DND-41 (cell line): ENCODE data around the gene SH3TC1.

Source experiments
- ATAC-seq: fragments of 200-7000 bp; cut with Tn5 transposase; 3 replicates; pipeline ENCODE4 v1.9.1; 2021; ENCODE audit warnings: low read depth; ENCODE audit not compliant: insufficient read depth
- DNase-seq: peaks from one replicate; pipeline ENCODE4 v3.0.0-alpha.2; 2020
- H2AFZ ChIP-seq: 2 replicates; pipeline ENCODE4 v1.6.0; 2012; ENCODE audit warnings: low read depth, low read length
- H3K27ac ChIP-seq: 2 replicates; pipeline ENCODE4 v1.5.1; 2012; ENCODE audit warnings: low read length, inconsistent platforms
- H3K27me3 ChIP-seq: fragments of 200-600 bp; sonication (generic); 2 replicates; pipeline ENCODE4 v1.6.0; 2012; ENCODE audit warnings: low read length, mild to moderate bottlenecking, inconsistent platforms; ENCODE audit not compliant: insufficient read depth, poor library complexity
- H3K36me3 ChIP-seq: 2 replicates; pipeline ENCODE4 v1.5.1; 2012; ENCODE audit warnings: low read length, inconsistent platforms; ENCODE audit not compliant: insufficient read depth
- H3K4me1 ChIP-seq: 2 replicates; pipeline ENCODE4 v1.5.1; 2012; ENCODE audit warnings: mild to moderate bottlenecking, low read length; ENCODE audit not compliant: insufficient read depth
- H3K4me2 ChIP-seq: 2 replicates; pipeline ENCODE4 v1.6.0; 2012; ENCODE audit warnings: mild to moderate bottlenecking, moderate library complexity, low read length, inconsistent platforms; ENCODE audit not compliant: insufficient read depth
- H3K4me3 ChIP-seq, 2 experiments: fragments of 200-600 bp in 1 of 2; shearing (Covaris generic) in 1 of 2; 2 replicates each; pipeline ENCODE4 v1.5.1; 2012 to 2016; ENCODE audit warnings: inconsistent platforms in 2 of 2, low read length in 2 of 2, mild to moderate bottlenecking in 2 of 2, low read depth in 1 of 2, moderate library complexity in 1 of 2
- H3K79me2 ChIP-seq: 2 replicates; pipeline ENCODE4 v1.6.0; 2012; ENCODE audit warnings: low read length, inconsistent platforms; ENCODE audit not compliant: insufficient read depth
- H3K9ac ChIP-seq: 2 replicates; pipeline ENCODE4 v1.6.0; 2012; ENCODE audit warnings: low read depth, mild to moderate bottlenecking, inconsistent platforms, low read length, moderate library complexity
- H3K9me3 ChIP-seq: 2 replicates; pipeline ENCODE4 v1.5.1; 2012; ENCODE audit warnings: low read length, moderate library complexity, mild to moderate bottlenecking, inconsistent platforms; ENCODE audit not compliant: insufficient read depth, severe bottlenecking
- H4K20me1 ChIP-seq: 2 replicates; pipeline ENCODE4 v1.6.0; 2012; ENCODE audit warnings: low read length; ENCODE audit not compliant: insufficient read depth
- CTCF ChIP-seq: IDR thresholded peaks from 2 replicates; pipeline ENCODE4 v1.5.1; 2012; ENCODE audit warnings: borderline replicate concordance, low read length, moderate library complexity, mild to moderate bottlenecking; ENCODE audit not compliant: poor library complexity, severe bottlenecking; ENCODE audit errors: extremely low read depth
- EZH2 ChIP-seq: IDR thresholded peaks from 3 replicates; pipeline ENCODE4 v1.6.1; 2012; ENCODE audit warnings: borderline replicate concordance, low read depth, mild to moderate bottlenecking, moderate library complexity, low read length, inconsistent platforms; ENCODE audit not compliant: severe bottlenecking

The SH3TC1 gene

DNA sequence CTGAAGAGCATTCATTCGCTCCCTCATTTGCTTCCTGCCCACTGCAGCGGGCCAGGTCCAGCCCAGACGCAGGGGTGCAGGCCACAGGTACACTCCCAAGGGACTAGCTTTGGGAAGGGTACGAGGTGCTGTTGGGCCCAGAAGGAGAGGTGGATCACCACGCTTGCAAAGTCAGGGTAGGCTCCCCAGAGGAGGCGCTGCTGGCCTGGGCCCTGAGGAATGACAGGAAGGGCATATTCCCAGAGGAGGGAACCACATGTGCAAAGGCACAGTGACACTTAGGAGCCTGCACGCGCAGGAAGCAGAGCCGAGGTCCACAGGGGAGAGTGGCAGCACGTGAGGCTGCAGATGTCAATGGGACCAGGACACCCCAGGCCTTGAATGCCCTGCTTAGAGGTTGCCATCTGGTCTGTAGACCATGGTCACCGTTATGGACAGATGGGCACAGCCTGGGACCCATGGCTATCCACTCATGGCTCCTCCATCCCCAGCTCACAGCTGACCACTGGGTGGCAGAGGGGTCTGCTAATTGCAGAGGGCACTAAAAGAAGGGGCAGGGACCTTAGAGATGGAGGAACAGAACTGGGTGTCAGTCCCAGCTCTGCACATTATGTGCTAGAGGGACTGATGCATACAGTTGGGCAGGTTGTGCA, 78.4 kb downstream of the SH3TC1 start:
- H3K9ac ChIP-seq = no peak overlapping the region
- H3K79me2 ChIP-seq = no peaks in the 10 kb centered on the region
- no peaks in the 10 kb centered on the region for H3K36me3 ChIP-seq
- H3K4me3 ChIP-seq = no peak overlapping the region
- no peak for DNase-seq
- H4K20me1 ChIP-seq = no peaks in the 10 kb centered on the region; the same call in 1 of the 2 replicates
- H3K4me1 ChIP-seq = no peaks in the 10 kb centered on the region
- no peak for TF ChIP-seq CTCF
- TF ChIP-seq EZH2 = no peak
- no peak overlapping the region for H2AFZ ChIP-seq
- no peaks in the 10 kb centered on the region for H3K27me3 ChIP-seq
- H3K9me3 ChIP-seq = no peaks in the 10 kb centered on the region
- H3K4me2 ChIP-seq = no peak overlapping the region
- ATAC-seq = no peak
- H3K27ac ChIP-seq = no peak overlapping the region

DNA sequence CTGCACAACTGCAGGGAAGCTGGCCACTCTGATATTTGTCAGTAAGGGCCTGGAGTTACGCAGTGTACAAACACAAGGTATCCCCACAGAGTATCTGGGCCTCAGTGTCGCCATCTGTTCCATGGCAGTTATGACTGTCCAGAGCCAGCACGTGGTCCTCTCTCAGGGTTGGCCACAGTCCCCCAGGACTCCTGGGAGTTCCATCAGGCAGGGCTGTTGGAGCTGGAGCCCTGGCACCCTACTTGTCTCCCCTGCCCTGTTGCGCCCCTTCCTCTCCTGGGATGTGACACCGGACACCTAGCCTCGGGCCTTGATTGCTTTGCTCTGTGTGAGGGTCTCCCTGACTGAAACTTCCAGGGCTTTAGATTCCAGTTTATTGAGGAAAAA, 78.9 kb downstream of the SH3TC1 start:
- H3K36me3 ChIP-seq = no peaks in the 10 kb centered on the region
- TF ChIP-seq EZH2 (no peak), CTCF (no peak)
- H3K27ac ChIP-seq = no peak overlapping the region
- H3K9me3 ChIP-seq = no peaks in the 10 kb centered on the region
- H3K9ac ChIP-seq = no peak overlapping the region
- H2AFZ ChIP-seq = no peak overlapping the region
- H3K4me1 ChIP-seq = no peaks in the 10 kb centered on the region
- no peak overlapping the region for H3K4me2 ChIP-seq
- DNase-seq (no peak), ATAC-seq (no peak)
- no peaks in the 10 kb centered on the region for H3K79me2 ChIP-seq
- H3K27me3 ChIP-seq = no peaks in the 10 kb centered on the region
- H3K4me3 ChIP-seq = no peak overlapping the region
- no peaks in the 10 kb centered on the region; the same call in 1 of the 2 replicates for H4K20me1 ChIP-seq

DNA sequence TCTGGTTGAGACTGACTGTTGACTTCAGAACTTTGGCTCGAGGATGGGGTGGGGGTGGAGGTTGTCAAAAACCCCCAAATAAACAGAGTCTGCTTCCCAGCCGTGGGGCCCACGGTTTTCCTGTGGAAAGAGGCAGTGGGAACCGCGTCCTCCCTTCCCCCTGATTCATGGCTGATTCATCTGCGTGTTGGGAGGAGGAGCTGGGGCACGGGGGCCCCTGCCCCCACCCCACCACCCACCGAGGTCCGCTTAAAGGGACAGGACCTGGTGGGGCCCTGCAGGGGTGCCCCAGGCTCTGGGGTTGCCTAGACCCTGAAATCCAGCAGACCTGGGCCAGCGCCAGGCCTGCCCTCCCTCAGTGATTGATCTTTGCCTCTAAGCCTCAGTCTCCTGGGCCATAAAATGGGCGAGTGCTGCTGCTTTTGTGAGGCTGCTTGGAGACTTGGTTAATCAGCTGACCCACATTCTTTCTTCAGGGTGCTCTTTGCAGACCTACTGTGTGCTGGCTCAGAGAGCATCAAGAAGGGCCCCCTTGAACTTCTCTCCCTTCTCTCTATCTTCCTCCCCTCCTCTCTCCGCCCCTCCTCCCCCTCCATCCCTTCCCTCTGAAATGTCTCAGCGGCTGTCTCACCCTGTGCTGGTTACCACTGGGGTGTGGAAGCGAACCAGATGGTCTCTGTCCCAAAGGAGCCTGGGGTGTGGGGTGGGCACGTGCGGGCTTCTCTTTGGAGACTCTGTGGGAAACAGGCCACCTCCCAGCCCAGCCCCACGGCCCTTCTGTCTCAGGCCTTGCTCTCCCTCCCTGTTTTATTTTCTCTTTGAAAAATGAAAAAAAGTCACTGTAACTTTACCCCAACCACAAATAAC, 79.6 kb downstream of the SH3TC1 start:
- no peak for TF ChIP-seq CTCF
- TF ChIP-seq EZH2 = no peak
- Histone ChIP-seq H3K79me2 (no peaks in the 10 kb centered on the region), H3K4me1 (no peaks in the 10 kb centered on the region), H4K20me1 (no peaks in the 10 kb centered on the region; the same call in 1 of the 2 replicates), H2AFZ (no peak overlapping the region), H3K27me3 (no peaks in the 10 kb centered on the region), H3K27ac (no peak overlapping the region), H3K4me2 (no peak overlapping the region), H3K4me3 (no peak overlapping the region), H3K9me3 (no peaks in the 10 kb centered on the region), H3K36me3 (no peaks in the 10 kb centered on the region), H3K9ac (no peak overlapping the region)
- ATAC-seq = no peak
- DNase-seq = no peak
